ENCODE data around the gene LSM14B.
"Not testable (repeated sequence)": the region's sequence is repeated elsewhere in the genome, so short reads cannot be mapped to it uniquely, and the experiment has no call there.

DNA sequence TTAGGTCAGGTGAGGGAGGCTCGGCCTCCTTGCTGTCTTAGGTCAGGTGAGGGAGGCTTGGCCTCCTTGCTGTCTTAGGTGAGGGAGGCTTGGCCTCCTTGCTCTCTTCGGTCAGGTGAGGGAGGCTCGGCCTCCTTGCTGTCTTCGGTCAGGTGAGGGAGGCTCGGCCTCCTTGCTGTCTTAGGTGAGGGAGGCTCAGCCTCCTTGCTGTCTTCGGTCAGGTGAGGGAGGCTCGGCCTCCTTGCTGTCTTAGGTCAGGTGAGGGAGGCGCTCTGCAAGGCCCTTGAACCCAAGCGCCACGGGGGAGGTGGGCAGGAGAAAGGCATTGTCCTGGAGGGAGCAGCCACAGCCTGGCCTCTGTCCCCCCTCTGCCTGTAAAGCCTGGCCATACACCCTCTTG, 26.1 kb downstream of the LSM14B start:
- TF ChIP-seq, protein P1, sequence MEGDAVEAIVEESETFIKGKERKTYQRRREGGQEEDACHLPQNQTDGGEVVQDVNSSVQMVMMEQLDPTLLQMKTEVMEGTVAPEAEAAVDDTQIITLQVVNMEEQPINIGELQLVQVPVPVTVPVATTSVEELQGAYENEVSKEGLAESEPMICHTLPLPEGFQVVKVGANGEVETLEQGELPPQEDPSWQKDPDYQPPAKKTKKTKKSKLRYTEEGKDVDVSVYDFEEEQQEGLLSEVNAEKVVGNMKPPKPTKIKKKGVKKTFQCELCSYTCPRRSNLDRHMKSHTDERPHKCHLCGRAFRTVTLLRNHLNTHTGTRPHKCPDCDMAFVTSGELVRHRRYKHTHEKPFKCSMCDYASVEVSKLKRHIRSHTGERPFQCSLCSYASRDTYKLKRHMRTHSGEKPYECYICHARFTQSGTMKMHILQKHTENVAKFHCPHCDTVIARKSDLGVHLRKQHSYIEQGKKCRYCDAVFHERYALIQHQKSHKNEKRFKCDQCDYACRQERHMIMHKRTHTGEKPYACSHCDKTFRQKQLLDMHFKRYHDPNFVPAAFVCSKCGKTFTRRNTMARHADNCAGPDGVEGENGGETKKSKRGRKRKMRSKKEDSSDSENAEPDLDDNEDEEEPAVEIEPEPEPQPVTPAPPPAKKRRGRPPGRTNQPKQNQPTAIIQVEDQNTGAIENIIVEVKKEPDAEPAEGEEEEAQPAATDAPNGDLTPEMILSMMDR (IDR thresholded peaks at IDR 0.05), result not testable (repeated sequence)
- not testable (repeated sequence) for TF ChIP-seq POLR2A (IDR thresholded peaks at IDR 0.05)

Data from testis (tissue), 2 donors.